WERI-Rb-1 (cell line): ENCODE data around the gene KIF5C.

Experiments
- DNase-seq: peaks from one replicate; pipeline ENCODE4 v3.0.0-alpha.2; 2020
- H3K27ac ChIP-seq: fragments of 250-450 bp; sonication (Bioruptor Pico); 2 replicates; pipeline ENCODE4 v1.5.1; 2020; ENCODE audit warnings: mild to moderate bottlenecking, moderate library complexity
- H3K27me3 ChIP-seq: fragments of 250-450 bp; sonication (Bioruptor Pico); 2 replicates; pipeline ENCODE4 v1.5.1; 2021; ENCODE audit warnings: mild to moderate bottlenecking, low read depth, moderate library complexity; ENCODE audit not compliant: insufficient read depth, severe bottlenecking
- H3K36me3 ChIP-seq: fragments of 250-450 bp; sonication (Bioruptor Pico); 2 replicates; pipeline ENCODE4 v1.5.1; 2020; ENCODE audit warnings: mild to moderate bottlenecking, moderate library complexity
- H3K4me3 ChIP-seq: 2 replicates; pipeline ENCODE4 v1.5.1; 2011; ENCODE audit warnings: low read depth, mild to moderate bottlenecking, control low read depth, low read length
- H3K9me3 ChIP-seq: fragments of 250-450 bp; sonication (Bioruptor Pico); 2 replicates; pipeline ENCODE4 v1.5.1; 2021; ENCODE audit warnings: mild to moderate bottlenecking, moderate library complexity; ENCODE audit not compliant: severe bottlenecking
- CTCF ChIP-seq: IDR thresholded peaks from 2 replicates; pipeline ENCODE4 v1.5.1; 2011; ENCODE audit warnings: low read depth, mild to moderate bottlenecking, control low read depth, inconsistent platforms, low read length

The KIF5C gene

GRCh38 chr2:148966438-148966758 lies 91.4 kb downstream of the KIF5C start:
- Histone ChIP-seq H3K27me3 (peaks cover 6% of the 10 kb centered on the region), H3K9me3 (no peaks in the 10 kb centered on the region), H3K27ac (no peak overlapping the region), H3K4me3 (no peak overlapping the region), H3K36me3 (no peaks in the 10 kb centered on the region)
- no peak for DNase-seq
- no peak for TF ChIP-seq CTCF

- TF ChIP-seq CTCF: no peak
- Histone ChIP-seq H3K36me3 (no peaks in the 10 kb centered on the region), H3K27ac (no peak overlapping the region), H3K27me3 (peaks cover 8% of the 10 kb centered on the region), H3K4me3 (no peak overlapping the region), H3K9me3 (no peaks in the 10 kb centered on the region)
- no peak for DNase-seq
Measured at GRCh38 chr2:148967056-148967455, 92.0 kb downstream of the KIF5C start.

GRCh38 chr2:148967578-148967977 lies 92.6 kb downstream of the KIF5C start:
- H3K36me3 ChIP-seq: no peaks in the 10 kb centered on the region
- H3K4me3 ChIP-seq: no peak overlapping the region
- TF ChIP-seq CTCF: no peak
- H3K27ac ChIP-seq: no peak overlapping the region
- H3K9me3 ChIP-seq: no peaks in the 10 kb centered on the region
- H3K27me3 ChIP-seq: peaks cover 9% of the 10 kb centered on the region
- no peak for DNase-seq

DNA sequence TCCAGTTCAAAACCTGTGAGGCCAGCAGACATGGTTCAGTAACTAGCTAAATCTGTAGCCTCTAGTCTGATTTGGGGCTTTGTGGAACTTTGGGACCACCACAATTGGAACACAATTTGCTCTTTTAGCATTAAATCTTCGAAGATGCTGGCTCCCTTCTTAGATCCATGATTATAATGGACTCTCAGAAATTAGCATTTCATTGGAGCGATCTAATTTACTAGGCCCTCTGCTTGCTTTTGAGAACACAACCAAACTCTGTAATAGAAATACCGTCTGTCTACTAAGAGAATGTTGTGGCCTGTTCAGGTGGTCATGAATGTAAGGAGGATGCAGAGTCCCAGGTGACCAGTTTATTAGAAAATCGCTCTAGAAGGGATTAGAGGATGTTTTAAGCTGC lies 93.3 kb downstream of the KIF5C start:
- H3K27me3 ChIP-seq: peaks cover 7% of the 10 kb centered on the region
- H3K27ac ChIP-seq: no peak overlapping the region
- TF ChIP-seq CTCF: no peak

DNA sequence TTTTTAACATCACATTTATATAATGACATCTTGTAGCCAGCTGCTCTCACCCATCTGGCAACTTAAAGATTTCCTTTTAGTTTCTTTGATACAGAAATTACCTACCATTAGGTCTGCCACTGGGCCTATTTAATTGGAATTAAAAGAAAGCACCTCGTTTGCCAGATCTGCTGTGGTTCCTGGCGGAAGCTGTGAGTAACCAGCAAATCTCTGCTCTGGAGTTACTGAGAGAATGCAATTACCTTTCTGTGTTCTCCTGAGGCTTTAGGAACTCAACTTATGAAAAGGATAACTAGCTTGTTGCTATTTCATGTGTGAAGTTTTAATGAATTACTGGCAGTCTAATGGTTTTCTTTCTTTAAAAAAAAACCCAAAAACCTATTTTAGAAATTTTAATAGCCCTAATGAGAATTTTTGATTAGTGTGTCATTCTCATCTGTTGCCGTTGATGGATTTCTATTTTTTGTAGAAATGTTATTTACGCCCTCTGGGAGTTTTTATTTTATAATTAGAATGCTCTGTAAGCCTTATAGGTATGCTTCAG lies 93.8 kb downstream of the KIF5C start:
- Histone ChIP-seq H3K36me3 (no peaks in the 10 kb centered on the region), H3K9me3 (no peaks in the 10 kb centered on the region), H3K27ac (no peak overlapping the region), H3K27me3 (peaks cover 7% of the 10 kb centered on the region), H3K4me3 (no peak overlapping the region)
- DNase-seq: no peak
- no peak for TF ChIP-seq CTCF

More for the DNA sequence above, 93.3 kb downstream of the KIF5C start:
- Histone ChIP-seq H3K4me3 (no peak overlapping the region), H3K36me3 (no peaks in the 10 kb centered on the region), H3K9me3 (no peaks in the 10 kb centered on the region)
- DNase-seq: no peak

DNA sequence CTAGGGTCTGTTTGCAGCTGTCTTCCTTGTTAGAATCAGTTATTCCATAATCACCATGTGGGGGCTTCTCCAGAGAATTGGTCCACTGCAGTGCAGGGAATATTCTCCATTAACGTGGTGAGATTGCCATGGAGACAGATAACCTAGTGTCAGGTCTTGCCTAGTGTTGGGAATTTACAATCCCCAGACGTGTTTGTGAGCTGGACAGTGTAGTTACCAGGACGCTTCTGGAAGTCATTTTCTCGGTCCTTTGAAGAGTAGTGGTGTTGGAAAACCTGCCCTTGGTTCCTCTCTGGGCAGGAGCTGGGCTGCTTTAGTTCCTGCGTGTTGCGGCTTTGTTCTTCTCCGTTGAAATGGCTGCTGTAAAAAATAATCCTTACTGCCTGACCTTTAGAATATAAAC lies 94.6 kb downstream of the KIF5C start:
- H3K27me3 ChIP-seq: peaks cover 7% of the 10 kb centered on the region
- no peak for DNase-seq
- no peak overlapping the region for H3K27ac ChIP-seq
- no peak for TF ChIP-seq CTCF
- H3K4me3 ChIP-seq: no peak overlapping the region
- no peaks in the 10 kb centered on the region for H3K9me3 ChIP-seq
- H3K36me3 ChIP-seq: no peaks in the 10 kb centered on the region
